ENCODE data around the gene LCA5.
"Not testable (repeated sequence)": the region's sequence is repeated elsewhere in the genome, so short reads cannot be mapped to it uniquely, and the experiment has no call there.

LCA5 gene

DNA sequence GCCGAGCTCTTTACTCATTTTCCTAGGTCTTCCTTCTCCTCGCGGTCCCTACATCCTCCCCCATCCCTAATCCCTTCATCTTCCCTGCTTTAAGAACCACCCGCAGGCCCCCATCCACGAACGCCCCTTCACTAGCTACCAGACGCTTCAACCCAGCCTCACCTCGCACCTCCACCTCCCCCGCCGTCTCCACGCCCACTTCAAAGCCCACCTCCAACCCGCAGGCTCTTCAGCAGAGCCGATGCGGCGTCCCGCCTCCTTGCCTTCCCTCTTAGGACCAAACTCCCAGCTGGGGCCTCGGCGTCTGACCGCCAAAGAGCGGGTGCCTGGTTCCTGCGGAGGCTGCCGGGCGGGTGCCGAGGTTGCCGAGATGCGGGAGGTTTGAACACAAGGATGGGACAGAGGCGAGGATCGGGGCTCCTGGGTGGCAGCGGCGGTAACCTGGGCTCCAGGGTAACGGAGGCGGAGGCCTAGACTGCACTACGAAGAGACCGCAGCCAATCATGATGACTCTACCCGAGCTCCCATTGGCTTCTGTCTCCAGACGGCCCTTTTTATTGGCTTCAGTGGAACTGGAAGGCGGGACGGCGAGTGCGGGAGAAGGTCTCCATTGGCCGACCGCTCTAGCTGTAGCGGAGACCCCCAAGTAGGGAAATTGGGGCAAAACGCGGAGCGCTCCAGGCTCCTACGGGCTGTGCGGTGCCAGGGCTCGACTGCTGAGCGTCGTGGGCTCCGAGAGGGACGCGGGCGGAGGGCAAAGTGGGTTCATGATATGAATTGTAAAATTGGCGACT lies at the start of gene LCA5:
Gene LCA5 (minus strand): TSS at position 477 of the 794 bp plus-strand sequence. CDS start 18,536 bp downstream, outside the sequence.
- DNase-seq = peak; percentile 98

DNA sequence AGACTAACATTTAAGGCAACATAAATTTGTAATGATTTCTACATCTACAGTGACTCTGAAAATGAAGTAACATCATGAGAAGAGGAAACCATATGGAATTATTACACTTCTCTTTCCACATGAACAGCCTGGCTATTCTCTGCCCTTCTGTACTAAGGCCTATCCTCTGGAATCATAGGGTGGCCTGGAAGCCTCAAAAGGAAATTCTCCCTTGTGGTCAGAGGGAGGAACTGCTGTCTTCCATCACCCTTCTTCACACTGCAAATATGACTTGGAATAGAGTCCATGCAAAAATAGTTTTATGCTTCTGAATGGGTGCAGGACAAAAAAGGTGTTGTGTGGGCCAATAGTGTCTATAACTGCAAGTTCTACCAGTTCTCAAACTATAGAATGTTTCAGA lies 49.3 kb upstream of the LCA5 start:
- DNase-seq = peak; percentile 55

GRCh38 chr6:79584332-79584731 lies 47.1 kb upstream of the LCA5 start:
- peak; percentile 64 for DNase-seq

GRCh38 chr6:79577926-79578325 lies 40.7 kb upstream of the LCA5 start:
- DNase-seq = not testable (repeated sequence)

DNA sequence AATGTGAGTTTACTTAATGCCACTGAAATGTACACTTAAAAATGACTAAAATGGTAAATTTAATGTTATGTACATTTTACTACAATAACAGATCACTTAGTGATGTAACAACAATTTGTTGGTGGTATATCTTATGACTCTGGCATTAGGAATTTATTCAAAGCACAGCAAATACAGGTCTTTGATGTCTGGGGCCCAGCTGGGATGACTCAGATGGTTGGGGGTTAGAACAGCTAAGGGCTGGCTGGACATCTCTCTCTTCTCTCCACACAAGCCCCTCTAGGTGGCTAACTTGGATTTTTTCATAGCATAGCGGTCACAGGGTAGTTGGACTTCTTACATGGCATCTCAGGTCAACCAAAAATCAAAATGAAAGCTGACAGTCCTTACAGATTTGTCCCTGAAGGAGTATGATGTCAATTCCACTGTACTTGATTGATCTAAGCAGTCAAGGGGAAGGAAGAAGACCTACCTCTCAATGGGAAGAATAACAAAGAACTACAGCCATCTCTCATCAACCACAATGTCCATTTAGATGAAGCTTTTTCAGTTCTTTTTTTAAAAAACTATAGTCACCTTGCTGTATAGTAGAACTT lies 37.5 kb upstream of the LCA5 start:
- peak; percentile 20 for DNase-seq

GRCh38 chr6:79574174-79574573 lies 36.9 kb upstream of the LCA5 start:
- no peak for DNase-seq

DNA sequence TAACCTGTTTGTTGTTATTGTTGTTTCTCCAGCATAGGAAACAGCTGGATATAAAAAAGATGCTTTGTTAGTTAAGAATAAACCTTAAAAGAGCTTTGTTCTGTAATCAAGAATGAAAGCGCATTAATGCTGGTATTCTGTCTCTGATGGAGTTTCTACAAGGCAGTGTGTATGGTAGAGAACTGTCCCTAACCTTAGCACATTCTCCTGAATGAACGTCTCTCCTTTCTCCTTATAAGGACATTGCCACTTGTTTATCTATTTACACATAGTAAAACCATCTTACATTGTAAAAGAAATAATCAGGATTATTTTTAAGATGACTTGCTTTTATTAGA lies 33.8 kb upstream of the LCA5 start:
- no peak for DNase-seq

DNA sequence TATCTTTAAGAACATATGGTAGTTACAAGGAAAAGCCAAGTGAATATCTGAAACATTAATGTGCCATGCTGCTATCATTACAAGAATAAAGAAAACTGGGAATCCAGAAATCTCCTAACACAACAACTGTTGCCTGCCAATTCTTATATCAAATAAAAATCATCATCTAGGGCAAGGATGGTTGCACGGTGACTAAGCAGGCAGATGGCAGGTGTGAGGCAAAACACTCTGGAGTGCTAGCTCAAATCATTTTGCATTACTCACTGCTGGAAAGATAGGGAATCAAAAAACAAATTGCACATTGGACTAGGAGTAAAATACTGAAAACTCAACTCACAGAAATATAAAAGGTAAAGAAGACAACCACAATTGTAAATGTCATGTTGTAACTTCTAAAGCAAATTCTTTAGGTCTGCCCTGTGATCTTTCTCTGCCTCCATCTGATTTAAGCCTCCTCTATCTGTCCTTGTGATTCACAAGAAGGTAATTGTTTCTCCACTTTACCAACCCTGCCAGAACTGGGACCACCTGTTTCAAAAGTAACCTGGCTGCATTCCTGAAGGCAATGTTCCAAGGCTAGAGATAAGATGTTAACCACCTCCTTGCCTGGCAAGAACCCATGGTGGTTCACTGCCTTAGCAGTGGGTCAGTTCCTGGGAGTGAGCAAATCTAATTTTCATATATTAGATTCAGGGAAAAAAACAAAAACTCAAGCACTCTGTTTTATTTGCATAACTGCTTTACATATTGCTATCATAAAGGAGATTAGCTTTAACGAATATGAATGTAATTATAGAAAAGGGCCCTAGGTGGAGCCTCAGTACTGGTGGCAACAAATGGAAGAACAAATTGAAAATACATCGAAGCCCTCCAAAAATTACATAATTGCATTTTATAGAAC lies 33.1 kb upstream of the LCA5 start:
- DNase-seq = peak; percentile 84

DNA sequence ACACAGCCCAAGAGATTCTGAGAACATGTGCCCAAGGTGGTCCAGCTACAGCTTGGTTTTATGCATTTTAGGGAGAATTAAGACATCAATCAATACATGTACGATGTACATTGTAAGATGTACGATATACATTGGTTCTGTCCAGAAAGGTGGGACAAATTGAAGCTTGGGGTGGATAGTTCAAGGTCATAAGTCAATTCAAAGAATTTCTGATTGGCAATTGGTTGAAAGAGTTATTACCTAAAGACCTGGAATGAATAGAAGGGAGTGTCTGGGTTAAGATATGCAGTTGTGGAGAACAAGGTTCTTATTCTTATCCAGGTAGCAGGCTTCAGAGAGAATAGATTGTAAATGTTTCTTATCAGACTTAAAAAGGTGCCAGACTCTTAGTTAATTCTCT lies 31.8 kb upstream of the LCA5 start:
- DNase-seq = no peak

DNA sequence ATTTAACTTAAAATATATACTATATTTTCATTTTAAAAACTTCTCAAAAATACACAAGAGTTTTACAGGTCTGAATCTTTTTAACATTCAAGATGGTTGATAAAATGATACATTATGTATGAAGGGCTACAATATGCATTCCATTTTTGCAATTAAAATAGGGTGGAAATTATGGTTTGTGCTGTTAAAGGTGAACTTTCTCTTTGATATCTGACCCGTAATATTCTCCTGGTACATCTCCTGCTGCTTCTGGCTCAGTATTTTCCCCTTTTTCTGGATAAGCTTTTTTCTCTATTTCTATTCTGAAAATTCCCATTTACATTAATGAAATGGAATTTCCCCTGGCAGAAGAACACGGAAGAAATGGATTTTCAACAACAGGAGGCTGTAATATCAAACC lies 27.4 kb upstream of the LCA5 start:
- no peak for DNase-seq

DNA sequence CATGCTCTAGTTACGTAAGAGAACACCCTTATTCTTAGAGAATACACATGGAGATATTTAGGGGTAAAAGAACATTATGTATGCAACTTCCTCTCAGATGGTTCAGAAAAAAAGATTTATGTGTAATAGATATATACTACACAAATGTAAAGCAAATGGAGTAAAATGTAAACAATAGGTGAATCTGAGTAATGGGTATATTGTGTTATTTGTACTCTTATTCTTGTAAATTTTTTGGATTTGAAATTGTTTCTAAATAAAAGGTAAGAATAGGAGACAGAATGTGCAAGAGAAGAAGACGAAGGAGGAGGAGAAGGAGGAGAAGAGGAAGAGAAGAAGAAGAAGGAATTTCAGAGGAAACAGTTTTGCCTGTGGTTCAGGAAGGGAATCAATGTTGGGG lies 22.5 kb upstream of the LCA5 start:
- no peak for DNase-seq

- DNase-seq = no peak
These were observed 20.6 kb upstream of the LCA5 start for GRCh38 chr6:79557673-79558467.

DNA sequence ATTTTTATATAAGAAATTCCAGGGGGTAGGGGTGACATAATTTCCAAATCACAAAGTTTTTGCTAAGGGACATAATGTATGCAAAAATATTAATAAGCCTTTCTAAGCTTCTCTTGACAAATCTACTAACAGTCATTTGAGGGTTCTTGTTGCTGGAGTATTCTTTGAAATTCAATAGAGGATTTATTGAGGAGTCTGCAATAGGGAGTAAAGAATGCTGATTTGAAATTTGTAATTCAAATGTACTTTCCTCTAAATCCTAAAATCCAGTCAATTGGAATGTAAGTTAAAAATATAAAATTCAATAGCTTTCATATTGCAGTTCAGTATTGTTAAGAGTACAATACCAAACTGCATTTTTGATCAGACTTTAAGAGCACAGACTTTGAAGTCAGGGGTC lies 17.1 kb upstream of the LCA5 start:
- no peak for DNase-seq

- no peak for DNase-seq
These were observed 14.2 kb upstream of the LCA5 start for GRCh38 chr6:79551401-79551800.

GRCh38 chr6:79548304-79548703 lies 11.1 kb upstream of the LCA5 start:
- DNase-seq = no peak

- no peak for DNase-seq
These were observed 9.0 kb upstream of the LCA5 start for GRCh38 chr6:79546186-79546585.

DNA sequence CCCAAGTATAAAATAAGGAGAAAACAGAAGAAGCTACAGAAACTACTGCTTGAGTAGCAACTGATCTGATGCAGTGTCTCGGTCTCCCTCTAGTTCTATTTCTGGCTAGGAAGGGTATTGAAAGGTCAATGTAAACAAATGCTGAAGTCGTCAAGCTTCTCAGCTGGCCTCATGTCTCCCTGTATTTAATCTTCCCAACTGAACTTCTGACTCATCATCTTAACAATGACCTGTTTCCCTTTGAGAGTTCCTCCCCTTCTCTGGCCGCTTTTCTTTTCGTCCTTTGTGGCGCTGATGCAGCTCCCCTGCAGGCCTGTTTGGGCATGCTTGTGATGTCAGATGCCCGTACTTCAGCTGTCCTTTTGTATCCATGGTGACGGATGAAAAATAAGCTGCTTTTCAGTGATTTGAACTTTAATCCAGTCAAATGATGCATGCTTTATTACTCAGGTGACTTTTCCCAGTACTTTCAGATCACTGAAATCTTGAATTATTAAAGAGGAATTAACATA lies 7.8 kb upstream of the LCA5 start:
- peak; percentile 98 for DNase-seq

- peak; percentile 51 for DNase-seq
These were observed 7.2 kb upstream of the LCA5 start for GRCh38 chr6:79544299-79544927.

DNA sequence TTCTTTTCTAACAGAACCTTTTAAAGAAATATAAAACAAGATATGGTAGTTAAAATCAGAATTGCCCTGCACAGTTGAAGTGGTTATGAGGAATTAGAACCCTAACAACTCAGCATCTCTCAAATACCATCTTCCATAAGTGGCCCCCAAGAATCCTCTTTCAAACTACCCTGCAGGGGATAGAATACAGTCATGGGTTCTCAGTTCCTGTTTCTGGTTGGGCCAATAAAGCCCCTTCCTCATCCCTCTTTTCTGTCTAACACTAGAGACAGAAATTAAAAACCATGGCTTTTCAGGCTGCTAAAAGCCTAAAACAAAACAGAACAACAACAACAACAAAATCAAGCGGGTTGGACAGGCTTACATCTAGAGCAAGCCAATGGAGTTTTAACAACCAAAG lies 6.7 kb upstream of the LCA5 start:
- peak; percentile 51 for DNase-seq

- DNase-seq = no peak
These were observed 6.2 kb upstream of the LCA5 start for GRCh38 chr6:79543411-79543810.

- DNase-seq = no peak
These were observed 1.1 kb upstream of the LCA5 start for GRCh38 chr6:79538106-79538971.
